ELR (cell line): ENCODE data around the gene UNC13A.
"Not testable (repeated sequence)": the region's sequence is repeated elsewhere in the genome, so short reads cannot be mapped to it uniquely, and the experiment has no call there.

Experiments used
- DNase-seq: peaks from one replicate; pipeline ENCODE4 v3.0.0-alpha.2; 2015; ENCODE audit warnings: low read depth

UNC13A gene

DNA sequence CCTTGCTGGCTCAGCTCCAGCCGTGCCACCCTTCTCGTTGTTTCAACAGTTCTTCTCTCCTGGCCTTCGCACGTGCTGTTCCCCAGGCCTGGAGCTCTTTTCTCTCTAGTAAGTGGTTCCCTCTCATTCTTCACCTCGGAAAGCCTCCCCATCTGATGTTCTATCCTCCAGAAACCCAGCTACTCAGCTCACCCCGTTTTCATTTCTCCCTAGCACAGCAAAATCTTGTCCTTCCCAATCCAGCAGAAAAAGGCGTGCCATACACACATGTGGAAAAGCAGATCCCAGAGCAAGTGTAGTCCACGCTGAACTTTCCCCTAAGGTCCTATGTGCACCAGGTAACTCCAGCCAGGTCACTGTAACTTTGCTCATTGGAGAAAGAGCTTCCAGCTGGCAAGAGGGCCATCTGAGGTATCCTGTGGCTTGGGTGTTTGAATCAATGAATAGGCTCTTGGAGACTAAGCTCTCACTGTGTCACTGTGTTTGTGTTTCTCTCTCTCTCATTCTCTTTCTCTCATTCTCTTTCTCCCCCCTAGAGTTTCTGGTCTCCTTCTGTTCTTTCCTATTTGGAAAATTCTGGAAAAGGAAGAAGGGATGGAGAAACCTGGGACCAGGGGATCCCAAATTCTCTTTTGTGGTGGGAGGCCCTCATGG lies 83.7 kb downstream of the UNC13A start:
- no peak for DNase-seq

GRCh38 chr19:17602872-17603510 lies 85.2 kb downstream of the UNC13A start:
- no peak for DNase-seq

DNA sequence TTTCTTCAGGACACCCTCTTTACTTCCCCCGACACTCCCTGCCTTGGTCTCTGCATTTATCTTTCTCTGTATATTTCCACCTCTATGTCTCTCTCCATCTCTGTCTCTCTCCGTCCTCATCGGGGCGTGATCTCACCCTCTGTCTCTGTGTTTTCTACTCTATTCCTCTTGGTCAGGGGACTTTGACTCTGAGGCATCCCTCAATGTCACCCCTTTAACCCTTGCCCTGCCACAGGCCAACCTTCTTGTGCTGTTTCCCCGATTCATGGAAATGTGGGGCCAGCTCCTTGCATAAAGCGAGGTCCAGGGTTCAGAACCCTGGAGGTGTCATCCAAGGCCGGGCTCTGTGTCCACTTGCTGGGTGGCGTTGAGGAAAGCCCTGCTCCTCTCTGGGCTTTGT lies 85.9 kb downstream of the UNC13A start:
- no peak for DNase-seq

DNA sequence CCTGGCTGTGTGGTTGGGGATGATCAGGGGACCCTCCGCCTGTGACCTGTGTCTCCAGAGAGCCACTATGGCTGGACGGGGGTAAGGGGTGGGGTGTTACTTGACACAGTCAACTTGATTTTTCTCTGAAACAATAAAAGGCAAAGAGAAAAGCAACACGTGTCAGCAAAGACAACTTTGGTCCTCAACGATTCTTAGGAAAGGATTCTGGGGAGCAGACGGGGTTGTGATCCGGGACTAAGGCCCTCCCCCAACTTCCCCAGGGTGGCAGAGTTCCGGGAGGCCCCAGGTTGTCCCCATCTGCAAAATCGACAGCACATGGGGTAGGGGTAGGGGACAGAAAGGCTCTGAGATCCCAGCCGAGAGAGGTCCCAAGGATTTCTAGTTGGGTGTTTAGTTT lies 86.5 kb downstream of the UNC13A start:
- no peak for DNase-seq

GRCh38 chr19:17599780-17600179 lies 88.4 kb downstream of the UNC13A start:
- DNase-seq: no peak

GRCh38 chr19:17598953-17599352 lies 89.2 kb downstream of the UNC13A start:
- no peak for DNase-seq

- DNase-seq: not testable (repeated sequence)
Measured at GRCh38 chr19:17598063-17598462, 90.1 kb downstream of the UNC13A start.

DNA sequence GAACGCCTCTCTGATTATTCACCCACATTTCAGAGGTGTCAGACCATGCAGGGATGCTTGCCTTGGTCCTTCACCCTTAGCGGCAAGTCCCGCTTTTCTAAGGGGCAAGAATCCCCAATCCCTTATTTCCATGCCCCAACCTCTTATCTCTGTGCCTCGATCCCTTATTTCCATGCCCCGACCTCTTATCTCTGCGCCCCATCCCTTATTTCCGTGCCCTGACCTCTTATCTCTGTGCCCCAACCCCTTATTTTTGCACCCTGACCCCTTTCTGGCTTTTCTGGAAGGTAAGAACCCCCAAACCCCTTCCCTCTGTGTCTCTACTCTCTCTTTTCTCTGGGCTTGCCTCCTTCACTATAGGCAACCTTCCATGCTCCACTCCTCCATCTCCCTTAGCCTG lies 93.9 kb downstream of the UNC13A start:
- not testable (repeated sequence) for DNase-seq

DNA sequence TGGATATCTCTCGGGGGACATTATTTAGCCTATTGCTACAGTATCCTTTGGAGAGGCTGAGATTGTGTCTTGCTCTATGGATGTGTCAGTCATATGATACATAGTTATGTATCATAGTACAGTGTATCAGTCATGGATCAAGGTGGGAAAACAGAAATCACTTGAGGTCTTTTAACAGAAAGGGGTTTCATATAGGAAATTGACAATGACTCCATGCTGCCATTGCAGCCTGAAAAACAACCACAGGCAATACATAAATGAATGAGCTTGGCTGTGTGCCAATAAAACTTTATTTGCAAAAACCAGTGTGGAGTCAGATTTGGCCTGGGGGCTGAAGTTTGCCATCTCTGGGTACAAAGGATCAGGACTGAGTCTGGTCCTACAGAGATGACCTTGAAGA lies 97.3 kb downstream of the UNC13A start:
- no peak for DNase-seq

DNA sequence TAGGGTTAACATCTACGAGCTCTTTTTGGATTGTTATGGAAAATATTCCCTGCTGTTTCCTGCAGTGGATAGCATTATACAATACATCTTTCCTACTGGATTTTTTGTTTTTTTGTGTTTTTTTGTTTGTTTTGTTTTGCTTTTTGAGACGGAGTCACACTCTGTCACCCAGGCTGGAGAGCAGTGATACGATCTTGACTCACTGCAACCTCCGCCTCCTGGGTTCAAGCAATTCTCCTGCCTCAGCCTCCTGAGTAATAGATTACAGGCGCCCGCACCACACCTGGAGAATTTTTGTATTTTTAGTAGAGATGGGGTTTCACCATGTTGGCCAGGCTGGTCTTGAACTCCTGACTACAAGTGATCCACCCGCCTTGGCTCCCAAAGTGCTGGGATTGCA lies 102.8 kb downstream of the UNC13A start:
- not testable (repeated sequence) for DNase-seq

- DNase-seq: no peak
Measured at GRCh38 chr19:17584132-17584531, 104.0 kb downstream of the UNC13A start.

GRCh38 chr19:17582613-17583012 lies 105.5 kb downstream of the UNC13A start:
- no peak for DNase-seq

GRCh38 chr19:17581211-17581874 lies 106.8 kb downstream of the UNC13A start:
- DNase-seq: no peak

GRCh38 chr19:17580470-17581144 lies 107.5 kb downstream of the UNC13A start:
- no peak for DNase-seq

GRCh38 chr19:17579661-17580244 lies 108.4 kb downstream of the UNC13A start:
- DNase-seq: peak; percentile 70

GRCh38 chr19:17577457-17578097 lies 110.6 kb downstream of the UNC13A start:
- no peak for DNase-seq

DNA sequence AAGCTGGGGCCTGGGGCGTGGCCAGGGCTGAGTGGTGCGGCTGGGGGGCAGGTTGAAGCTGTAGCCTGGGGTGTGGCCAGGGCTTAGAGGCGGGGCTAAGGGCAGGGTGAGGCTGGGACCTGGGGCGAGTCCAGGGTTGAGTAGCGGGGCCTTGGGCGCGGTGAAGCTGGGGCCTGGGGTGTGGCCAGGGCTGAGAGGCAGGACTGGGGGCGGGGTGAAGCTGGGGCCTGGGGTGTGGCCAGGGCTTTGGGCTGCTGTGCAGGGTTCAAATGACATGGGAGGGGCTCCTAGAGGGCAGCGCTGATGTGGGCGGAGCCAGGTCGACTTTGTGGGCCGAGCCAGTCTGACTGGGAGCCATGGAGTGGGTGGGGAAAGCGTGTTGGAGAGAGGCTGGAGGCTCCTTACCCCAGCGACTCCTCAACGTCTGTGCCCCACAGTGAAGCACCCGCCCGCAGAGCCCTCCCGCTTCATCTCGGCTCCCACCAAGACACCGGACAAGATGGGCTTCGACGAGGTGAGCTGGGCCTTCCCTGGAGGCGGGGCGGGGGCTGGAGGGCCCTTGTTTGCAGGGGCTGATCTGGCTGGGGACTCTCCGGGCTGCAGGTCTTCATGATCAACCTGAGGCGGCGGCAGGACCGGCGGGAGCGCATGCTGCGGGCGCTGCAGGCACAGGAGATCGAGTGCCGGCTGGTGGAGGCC lies 111.2 kb downstream of the UNC13A start:
- peak; percentile 39 for DNase-seq

GRCh38 chr19:17575871-17576757 lies 112.0 kb downstream of the UNC13A start:
- DNase-seq: no peak

DNA sequence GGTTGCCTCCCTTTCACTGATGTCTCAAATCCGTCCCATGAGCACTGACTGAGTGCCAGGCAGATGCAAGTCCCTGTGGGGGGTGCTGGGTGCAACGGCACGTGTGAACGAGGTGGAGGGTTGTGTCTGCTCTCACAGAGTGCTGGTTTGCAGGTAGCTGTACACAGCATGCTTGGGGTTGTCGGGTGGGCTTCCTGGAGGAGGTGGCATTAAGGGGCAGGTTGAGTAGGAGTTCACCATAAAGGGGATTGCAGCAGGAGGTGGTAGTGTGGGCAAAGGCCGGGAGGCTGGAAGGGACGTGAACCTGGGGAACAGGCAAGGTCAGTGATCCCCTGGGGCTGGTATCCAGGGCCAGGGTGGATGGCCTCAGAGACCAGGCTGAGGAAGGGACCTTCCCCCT lies 115.5 kb downstream of the UNC13A start:
- DNase-seq: no peak

DNA sequence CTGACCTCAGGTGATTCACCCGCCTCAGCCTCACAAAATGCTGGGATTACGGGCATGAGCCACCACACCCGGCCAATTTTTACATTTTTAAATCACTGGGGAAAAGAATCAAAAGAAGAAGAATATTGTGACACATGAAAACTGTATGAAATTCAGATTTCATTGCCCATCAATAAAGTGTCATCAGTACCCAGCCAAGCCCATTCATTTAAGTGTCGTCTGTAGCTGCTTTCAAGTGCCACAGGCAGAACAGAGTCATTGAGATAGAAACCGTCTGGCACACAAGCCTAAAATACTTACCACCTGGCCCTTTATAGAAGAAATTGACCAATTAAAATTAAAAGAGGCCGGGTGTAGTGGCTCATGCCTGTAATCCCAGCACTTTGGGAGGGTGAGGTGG lies 117.4 kb downstream of the UNC13A start:
- no peak for DNase-seq
